CD4-positive, alpha-beta memory T cell (primary cell): ENCODE data around the gene PATZ1. TPM values are rescaled to one million over a fixed set of nuclear protein-coding genes. Genes with fewer than 3 reads are reported as not detected.

Experiments used
- CTCF ChIA-PET: fragments of 350-600 bp; sonication (Branson Sonifier 250); formaldehyde crosslinking; loops from one replicate; lab custom pipeline; 2021; ENCODE audit warnings: inconsistent platforms; ENCODE audit not compliant: partially characterized antibody; lab: Charles Lee
- POLR2A ChIA-PET: fragments of 350-600 bp; sonication (Branson Sonifier 250); formaldehyde crosslinking; loops from one replicate; lab custom pipeline; 2021; ENCODE audit not compliant: partially characterized antibody; lab: Charles Lee
- DNase-seq, 5 donors: peaks; one replicate each; pipeline versions ENCODE4 v3.0.0 to v3.0.0-alpha.2; 2020 to 2022; ENCODE audit warnings: mixed read lengths in 1 of 5
- H3K27ac ChIP-seq: one replicate; pipeline ENCODE4 v1.7.0; 2013; ENCODE audit warnings: low read depth, low read length
- H3K27me3 ChIP-seq: 2 replicates; pipeline ENCODE4 v1.7.0; 2013; ENCODE audit warnings: mild to moderate bottlenecking, low read length, moderate library complexity; ENCODE audit not compliant: insufficient read depth
- H3K36me3 ChIP-seq: 2 replicates; pipeline ENCODE4 v1.7.0; 2013; ENCODE audit warnings: mild to moderate bottlenecking, low read length, moderate library complexity; ENCODE audit not compliant: insufficient read depth
- H3K4me1 ChIP-seq: 2 replicates; pipeline ENCODE4 v1.7.0; 2013; ENCODE audit warnings: mild to moderate bottlenecking, low read length, moderate library complexity; ENCODE audit not compliant: insufficient read depth
- H3K4me3 ChIP-seq, 2 donors: one replicate each; pipeline ENCODE4 v1.7.0; 2013; ENCODE audit warnings: low read length in 2 of 2, mild to moderate bottlenecking in 1 of 2
- H3K9me3 ChIP-seq, 2 donors: one replicate each; pipeline ENCODE4 v1.7.0; 2013; ENCODE audit warnings: low read length in 2 of 2, control low read depth in 1 of 2; ENCODE audit not compliant: control insufficient read depth in 1 of 2
- H3K27ac Mint-ChIP-seq, 7 donors: one replicate each; pipeline ENCODE4 v1.8.0; 2020 to 2021; ENCODE audit warnings: mixed read lengths in 7 of 7, mild to moderate bottlenecking in 6 of 7, inconsistent platforms in 3 of 7, moderate library complexity in 3 of 7
- H3K27me3 Mint-ChIP-seq, 2 donors: one replicate each; pipeline ENCODE4 v1.8.0; 2020 to 2021; ENCODE audit warnings: mixed read lengths in 2 of 2
- H3K36me3 Mint-ChIP-seq, 2 donors: one replicate each; pipeline ENCODE4 v1.8.0; 2020 to 2021; ENCODE audit warnings: mixed read lengths in 2 of 2, inconsistent platforms in 1 of 2, mild to moderate bottlenecking in 1 of 2
- H3K4me1 Mint-ChIP-seq, 4 donors: one replicate each; pipeline ENCODE4 v1.8.0; 2020 to 2021; ENCODE audit warnings: mixed read lengths in 4 of 4, mild to moderate bottlenecking in 1 of 4
- H3K4me3 Mint-ChIP-seq, 8 donors: one replicate each; pipeline ENCODE4 v1.8.0; 2020 to 2021; ENCODE audit warnings: mixed read lengths in 8 of 8, mild to moderate bottlenecking in 7 of 8, moderate library complexity in 6 of 8, inconsistent platforms in 3 of 8
- H3K9me3 Mint-ChIP-seq, 8 donors: one replicate each; pipeline ENCODE4 v1.8.0; 2020 to 2021; ENCODE audit warnings: mixed read lengths in 8 of 8, mild to moderate bottlenecking in 5 of 8, inconsistent platforms in 3 of 8, moderate library complexity in 1 of 8
- intact Hi-C: fragments of 100-400 bp; cut with micrococcal nuclease; formaldehyde crosslinking; loops from one replicate; pipeline ENCODE4 v1.15.1; 2023
- polyA plus RNA-seq, 2 donors: library from polyadenylated mRNA; unstranded; fragments of 300-500 nt; fragmentation: Illumina TruSeq; gene quantifications; one replicate each; pipeline ENCODE4 v1.2.3, GENCODE V29; 2021
- total RNA-seq, 2 experiments: library from RNA; stranded (reverse); gene quantifications; one replicate each; pipeline ENCODE4 v1.2.3, GENCODE V29; 2021

Gene PATZ1
- total and polyA plus RNA-seq, 4 experiments from 2014 or later, result 6.6 to 43.7 (median 30.3) TPM

DNA sequence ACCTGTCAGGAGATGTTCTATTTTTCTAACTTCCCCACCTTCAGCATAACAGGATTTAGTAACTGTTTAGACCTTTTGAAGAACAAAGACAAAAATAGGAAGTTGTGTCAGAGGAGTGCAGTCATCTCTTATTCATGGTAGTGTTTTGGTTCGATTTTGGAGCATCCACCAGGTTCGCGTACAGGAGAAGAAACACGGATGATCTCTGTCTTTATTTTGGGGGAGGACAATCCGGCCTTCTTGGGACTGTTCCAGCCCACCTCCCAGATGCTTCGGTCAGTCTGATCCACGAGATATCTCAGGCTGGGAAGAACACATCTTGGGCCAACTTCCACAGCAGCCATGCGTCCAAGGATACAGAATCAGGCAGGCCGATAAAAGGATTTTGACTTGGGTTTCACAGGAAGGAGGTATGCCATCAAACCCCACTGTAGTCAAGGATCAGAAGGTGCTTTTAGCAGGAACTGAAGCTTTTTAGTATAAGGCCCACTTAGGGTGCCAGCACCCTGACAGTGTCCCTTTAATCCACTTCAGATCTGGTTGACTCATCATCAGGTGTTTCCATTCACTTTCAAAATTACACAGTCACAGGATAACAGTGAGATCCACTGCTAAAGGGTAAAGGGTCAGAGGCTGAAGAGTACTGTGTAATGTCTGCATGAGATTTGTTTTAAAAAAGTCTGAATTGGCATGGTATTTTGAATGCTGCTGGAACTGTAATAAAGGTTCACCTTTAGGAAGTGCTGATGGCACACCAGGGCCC, 16.5 kb downstream of the PATZ1 start:
- DNase-seq, result no peak
- H3K27me3 Mint-ChIP-seq, result no peaks in the 10 kb centered on the region
- Histone ChIP-seq H3K9me3 (no peaks in the 10 kb centered on the region), H3K4me1 (no peaks in the 10 kb centered on the region), H3K36me3 (peaks cover 77% of the 10 kb centered on the region), H3K27ac (no peak overlapping the region), H3K4me3 (no peak overlapping the region), H3K27me3 (no peaks in the 10 kb centered on the region)
- no peaks in the 10 kb centered on the region for H3K9me3 Mint-ChIP-seq
- peak overlapping the region in 2 of 7 donors; percentile 42 to 57 for H3K27ac Mint-ChIP-seq
- H3K4me1 Mint-ChIP-seq, result peaks cover 13 to 26% (median 18%) of the 10 kb centered on the region in 4 donors
- POLR2A ChIA-PET, result no interaction called here
- H3K36me3 Mint-ChIP-seq, result peaks cover 57 to 92% of the 10 kb centered on the region in 2 donors
- CTCF ChIA-PET, result interaction anchor here (1.2 kb wide), 1 partner anchor 16 kb away, joined by 3 read pairs; no protein-coding TSS in a partner anchor
- intact Hi-C loops, result no loop called here
- no peak overlapping the region for H3K4me3 Mint-ChIP-seq

DNA sequence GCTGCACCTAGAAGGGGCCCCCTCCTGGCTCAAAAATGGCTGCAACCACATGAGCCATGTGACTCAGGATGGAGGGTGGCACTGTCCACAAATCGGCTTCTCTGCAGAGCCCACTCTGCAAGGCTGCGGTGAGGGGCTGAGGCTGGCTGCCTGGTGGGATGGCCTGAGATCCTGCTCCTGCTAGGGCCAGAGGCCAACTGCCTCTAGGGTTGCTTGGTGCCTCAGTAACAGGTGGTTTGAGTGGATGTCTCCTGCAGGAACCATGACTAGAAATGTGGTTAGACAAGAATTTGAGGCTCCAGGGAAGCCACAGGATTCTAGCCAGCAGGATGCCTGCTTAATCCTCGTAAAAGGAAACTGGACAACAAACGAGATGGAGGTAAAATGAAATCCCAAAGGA, 17.1 kb downstream of the PATZ1 start:
- no peaks in the 10 kb centered on the region for H3K9me3 ChIP-seq
- H3K4me1 ChIP-seq, result no peaks in the 10 kb centered on the region
- H3K4me3 Mint-ChIP-seq, result no peak overlapping the region
- intact Hi-C loops, result no loop called here
- H3K27ac Mint-ChIP-seq, result peak overlapping the region in 3 of 7 donors; percentile 22 to 57 (median 42)
- no peak overlapping the region for H3K27ac ChIP-seq
- no peaks in the 10 kb centered on the region for H3K9me3 Mint-ChIP-seq
- peaks cover 51 to 89% of the 10 kb centered on the region in 2 donors for H3K36me3 Mint-ChIP-seq
- no peaks in the 10 kb centered on the region for H3K27me3 ChIP-seq
- no peak overlapping the region for H3K4me3 ChIP-seq
- ChIA-PET POLR2A (no interaction called here), CTCF (no interaction called here)
- no peak for DNase-seq
- no peaks in the 10 kb centered on the region for H3K27me3 Mint-ChIP-seq
- H3K36me3 ChIP-seq, result peaks cover 71% of the 10 kb centered on the region
- H3K4me1 Mint-ChIP-seq, result peaks cover 11 to 22% (median 14%) of the 10 kb centered on the region in 4 donors

DNA sequence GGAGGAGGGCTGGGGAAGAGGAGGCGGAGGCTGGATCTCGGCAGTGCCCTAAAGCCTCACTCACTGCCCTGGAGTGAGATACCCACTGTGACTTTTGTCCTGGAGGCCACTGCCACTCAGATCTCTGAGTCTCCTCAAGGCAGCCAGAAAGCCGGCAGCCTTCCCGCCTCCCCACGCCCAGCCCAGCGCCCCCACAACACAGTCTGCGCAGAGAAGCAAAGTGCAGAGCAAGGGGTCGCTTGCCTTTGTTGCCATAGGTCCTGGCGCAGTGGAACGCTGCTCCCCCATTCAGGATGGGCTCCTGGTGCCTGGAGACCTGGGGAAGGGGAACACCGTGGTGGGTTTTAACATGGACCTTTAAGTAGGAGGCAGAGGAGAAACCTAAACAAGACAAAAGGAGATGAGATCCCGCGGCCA, 17.6 kb downstream of the PATZ1 start:
- Histone ChIP-seq H3K27me3 (no peaks in the 10 kb centered on the region), H3K27ac (no peak overlapping the region), H3K9me3 (no peaks in the 10 kb centered on the region), H3K4me3 (no peak overlapping the region), H3K4me1 (no peaks in the 10 kb centered on the region), H3K36me3 (peaks cover 66% of the 10 kb centered on the region)
- ChIA-PET POLR2A (interaction anchor here (1.5 kb wide), 1 partner anchor 36 kb away, joined by 3 read pairs; the partner anchor contains the start of gene PIK3IP1), CTCF (no interaction called here)
- intact Hi-C loops, result no loop called here
- H3K27me3 Mint-ChIP-seq, result no peaks in the 10 kb centered on the region
- H3K9me3 Mint-ChIP-seq, result no peaks in the 10 kb centered on the region
- H3K4me3 Mint-ChIP-seq, result no peak overlapping the region
- no peak overlapping the region for H3K27ac Mint-ChIP-seq
- DNase-seq, result no peak
- peaks cover 46 to 86% of the 10 kb centered on the region in 2 donors for H3K36me3 Mint-ChIP-seq
- H3K4me1 Mint-ChIP-seq, result peaks cover 9 to 17% (median 11%) of the 10 kb centered on the region in 4 donors

DNA sequence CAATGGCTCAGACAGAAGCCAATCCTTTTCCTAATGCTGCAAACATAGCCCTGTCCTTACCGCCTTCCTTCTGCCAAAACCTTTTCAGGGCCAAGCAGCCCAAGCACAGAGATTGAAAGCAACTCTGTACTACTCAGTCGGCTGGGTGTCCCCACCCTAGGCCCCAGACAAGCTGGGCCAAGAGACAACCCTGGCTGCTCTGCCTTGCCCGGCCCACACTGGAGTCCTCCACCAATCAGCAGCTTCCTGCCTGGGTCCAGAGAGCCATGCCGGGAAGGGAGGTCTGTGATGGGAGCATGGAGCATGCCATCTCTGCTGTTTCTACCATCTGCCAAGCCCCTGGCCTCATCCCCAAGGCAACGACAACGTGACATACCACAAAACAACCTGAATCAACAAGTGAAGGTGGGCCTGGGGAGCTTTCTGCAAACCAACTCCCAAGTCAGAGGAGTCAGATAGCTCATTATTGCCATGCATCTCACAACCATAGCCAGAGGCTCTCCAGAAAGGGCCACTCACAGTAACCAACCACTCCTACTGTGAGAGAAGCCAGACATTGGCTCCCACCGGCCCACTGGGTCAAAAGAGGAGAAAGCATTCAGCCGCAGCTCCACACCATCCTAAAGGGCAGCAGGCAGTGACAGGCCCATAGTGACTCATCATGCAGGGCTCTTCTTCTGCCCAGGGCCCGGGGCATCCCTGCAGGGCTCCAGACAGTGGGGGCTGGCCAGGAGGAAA, 18.2 kb downstream of the PATZ1 start:
- H3K9me3 Mint-ChIP-seq, result no peaks in the 10 kb centered on the region
- intact Hi-C loops, result no loop called here
- Histone ChIP-seq H3K9me3 (no peaks in the 10 kb centered on the region), H3K4me1 (no peaks in the 10 kb centered on the region), H3K27me3 (no peaks in the 10 kb centered on the region), H3K27ac (no peak overlapping the region), H3K4me3 (no peak overlapping the region), H3K36me3 (peaks cover 60% of the 10 kb centered on the region)
- H3K4me1 Mint-ChIP-seq, result peaks cover 5 to 14% (median 10%) of the 10 kb centered on the region in 4 donors
- peak overlapping the region in 1 of 7 donors; percentile 27 for H3K27ac Mint-ChIP-seq
- DNase-seq, result no peak
- H3K36me3 Mint-ChIP-seq, result peaks cover 40 to 82% of the 10 kb centered on the region in 2 donors
- POLR2A ChIA-PET, result interaction anchor here (0.8 to 1.5 kb wide), 4 partner anchors 25 to 54 kb away, joined by 3 to 6 read pairs (median 3); partner anchors contain the start of gene PIK3IP1
- H3K4me3 Mint-ChIP-seq, result no peak overlapping the region
- CTCF ChIA-PET, result interaction anchor here (1.0 to 1.5 kb wide), 2 partner anchors 15 to 31 kb away, joined by 3 to 4 read pairs; no protein-coding TSS in a partner anchor
- no peaks in the 10 kb centered on the region for H3K27me3 Mint-ChIP-seq

DNA sequence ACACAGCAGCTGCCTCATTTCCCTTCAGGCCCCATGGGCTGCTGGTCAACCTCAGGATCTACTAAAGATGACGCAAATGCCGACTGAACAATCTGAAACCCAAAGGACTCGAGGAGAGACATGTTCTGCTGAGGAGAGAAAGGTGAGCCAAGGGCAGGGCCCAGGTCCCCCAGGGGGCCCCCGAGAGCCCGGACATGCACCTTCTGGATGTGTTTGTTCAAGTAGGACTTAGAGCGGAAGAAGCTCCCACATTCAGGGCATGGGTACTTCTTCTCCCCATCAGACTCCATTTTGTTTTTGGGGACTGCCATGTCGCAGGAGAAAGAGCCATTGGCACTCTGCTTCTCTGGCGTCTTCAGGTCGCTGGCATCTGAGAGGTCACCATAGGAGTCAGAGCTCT, 19.3 kb downstream of the PATZ1 start:
- Histone ChIP-seq H3K27ac (no peak overlapping the region), H3K4me3 (no peak overlapping the region), H3K4me1 (no peaks in the 10 kb centered on the region), H3K9me3 (no peaks in the 10 kb centered on the region), H3K36me3 (peaks cover 50% of the 10 kb centered on the region), H3K27me3 (no peaks in the 10 kb centered on the region)
- Mint-ChIP-seq H3K4me3 (no peak overlapping the region), H3K27me3 (no peaks in the 10 kb centered on the region), H3K4me1 (peaks cover 2 to 14% (median 10%) of the 10 kb centered on the region in 4 donors), H3K27ac (peak overlapping the region in 2 of 7 donors; percentile 41 to 57), H3K9me3 (no peaks in the 10 kb centered on the region), H3K36me3 (peaks cover 38 to 73% of the 10 kb centered on the region in 2 donors)
- ChIA-PET POLR2A (interaction anchor here (0.8 to 1.7 kb wide), 5 partner anchors 24 to 53 kb away, joined by 3 to 6 read pairs (median 3); partner anchors contain the start of gene PIK3IP1), CTCF (interaction anchor here (1.1 to 2.2 kb wide), 3 partner anchors 9 to 54 kb away, joined by 3 to 7 read pairs (median 4); no protein-coding TSS in a partner anchor)
- intact Hi-C loops, result no loop called here
- DNase-seq, result no peak

DNA sequence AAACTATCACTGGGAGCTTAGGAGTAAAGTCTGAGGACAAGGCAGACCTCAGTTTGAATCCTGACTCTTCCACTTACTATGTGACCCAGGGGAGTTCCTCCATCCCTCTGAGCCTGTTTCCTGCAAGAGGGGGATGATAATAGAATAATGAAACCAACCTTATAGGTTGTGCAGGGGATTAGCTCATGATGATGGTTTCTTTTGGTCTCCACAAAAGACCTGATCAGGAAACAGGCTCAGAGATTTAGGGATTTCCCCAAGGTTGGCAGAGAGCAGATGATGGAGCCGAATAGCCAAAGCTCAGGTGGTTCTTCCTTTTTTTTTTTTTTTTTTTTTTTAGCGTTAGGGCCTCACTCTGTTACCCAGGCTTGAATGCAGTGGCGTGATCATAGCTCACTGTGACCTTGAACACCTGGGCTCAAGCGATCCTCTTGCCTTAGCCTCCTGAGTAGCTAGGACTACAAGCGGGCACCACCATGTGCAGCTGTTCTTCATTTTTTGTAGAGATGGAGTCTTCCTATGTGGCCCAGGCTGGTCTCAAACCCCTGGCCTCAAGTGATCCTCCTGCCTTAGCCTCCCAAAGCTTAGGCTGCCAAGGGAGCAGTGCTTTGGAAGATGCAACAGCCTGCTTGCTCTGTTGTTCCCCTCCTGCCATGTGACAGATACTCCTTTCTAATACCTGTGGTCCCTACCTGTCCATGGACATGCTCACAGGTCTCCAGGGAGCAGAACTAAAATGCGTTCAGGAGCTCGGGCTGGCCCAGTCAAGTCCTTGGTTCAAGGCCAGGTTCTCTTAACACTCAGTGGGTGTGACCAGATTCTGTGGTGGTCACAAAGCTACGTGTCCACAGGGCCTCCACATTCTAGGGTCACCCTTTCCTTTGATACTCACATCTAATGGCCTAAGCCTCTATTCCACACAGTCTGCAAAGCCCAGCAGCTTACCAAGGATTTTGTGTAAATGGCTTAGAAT, 22.3 kb downstream of the PATZ1 start:
- no peak overlapping the region for H3K4me3 Mint-ChIP-seq
- ChIA-PET CTCF (interaction anchor here (0.6 to 2.9 kb wide), 4 partner anchors 10 to 353 kb away, joined by 3 to 19 read pairs (median 4); partner anchors contain the start of gene LIMK2), POLR2A (interaction anchor here (0.6 to 1.6 kb wide), 4 partner anchors 10 to 34 kb away, joined by 3 to 4 read pairs (median 4); partner anchors contain the start of gene PIK3IP1)
- intact Hi-C loops, result no loop called here
- no peaks in the 10 kb centered on the region for H3K4me1 ChIP-seq
- H3K9me3 Mint-ChIP-seq, result no peaks in the 10 kb centered on the region
- H3K27me3 Mint-ChIP-seq, result no peaks in the 10 kb centered on the region
- H3K27ac ChIP-seq, result no peak overlapping the region
- no peak for DNase-seq
- H3K4me1 Mint-ChIP-seq, result peaks cover 0 to 14% (median 8%) of the 10 kb centered on the region in 4 donors
- no peak overlapping the region for H3K4me3 ChIP-seq
- H3K27me3 ChIP-seq, result no peaks in the 10 kb centered on the region
- peaks cover 26% of the 10 kb centered on the region for H3K36me3 ChIP-seq
- peaks cover 29 to 49% of the 10 kb centered on the region in 2 donors for H3K36me3 Mint-ChIP-seq
- H3K9me3 ChIP-seq, result no peaks in the 10 kb centered on the region
- H3K27ac Mint-ChIP-seq, result peak overlapping the region in 4 of 7 donors; percentile 19 to 73 (median 66)
